ENCODE results near the gene AUTS2. TPM values are rescaled to one million over a fixed set of nuclear protein-coding genes. Genes with fewer than 3 reads are reported as not detected.

The AUTS2 gene
- polyA plus RNA-seq, 3 donors, result 0.08 to 0.35 TPM; not detected in 1

GRCh38 chr7:70092314-70093204 lies 494.3 kb downstream of the AUTS2 start:
- Histone ChIP-seq H3K9me3 (replicated peaks in 1 of 2; ENCODE audit: control insufficient read depth in 1 of 2, insufficient read depth in 1 of 2, low read length in 2 of 2) (no peaks in the 10 kb centered on the region), H3K79me2 (ENCODE audit: insufficient read depth, low read length) (no peaks in the 10 kb centered on the region), H2AFZ (ENCODE audit: insufficient read depth, low read depth, low read length, poor library complexity, severe bottlenecking) (no peak overlapping the region), H3K27ac (ENCODE audit: low read depth in 1 of 2, low read length in 2 of 2) (no peak overlapping the region), H3K4me3 (replicated peaks in 1 of 3; ENCODE audit: low read depth in 2 of 3, low read length in 3 of 3) (no peak overlapping the region), H3K27me3 (ENCODE audit: control insufficient read depth in 2 of 2, insufficient read depth in 2 of 2, low read length in 2 of 2) (no peaks in the 10 kb centered on the region), H3K4me1 (ENCODE audit: control insufficient read depth in 1 of 2, insufficient read depth in 2 of 2, low read length in 2 of 2) (no peaks in the 10 kb centered on the region), H4K20me1 (ENCODE audit: insufficient read depth, low read length) (no peaks in the 10 kb centered on the region), H3K9ac (ENCODE audit: insufficient read depth, low read length, poor library complexity, severe bottlenecking) (no peak overlapping the region), H3K36me3 (replicated peaks in 1 of 2; ENCODE audit: control insufficient read depth in 1 of 2, insufficient read depth in 2 of 2, low read length in 2 of 2) (no peaks in the 10 kb centered on the region), H3K4me2 (replicated peaks; ENCODE audit: extremely low read depth, low read length, poor library complexity, severe bottlenecking) (no peak overlapping the region)
- intact Hi-C loops (cut with micrococcal nuclease), result no loop called here
- Mint-ChIP-seq H3K4me3 (no peak overlapping the region), H3K4me1 (no peaks in the 10 kb centered on the region), H3K36me3 (peaks cover 1 to 2% of the 10 kb centered on the region in 2 donors), H3K27me3 (ENCODE audit: low read depth in 3 of 3) (peaks cover 0 to 1% (median 0%) of the 10 kb centered on the region in 3 donors), H3K9me3 (peaks cover 0 to 7% (median 2%) of the 10 kb centered on the region in 7 donors), H3K27ac (no peak overlapping the region)
- WGBS (ENCODE audit: insufficient coverage), result 100% methylated on average over 3 of the region's 12 CpGs
- TF ChIP-seq CTCF (IDR thresholded peaks at IDR 0.05), result no peak
- no peak for DNase-seq

DNA sequence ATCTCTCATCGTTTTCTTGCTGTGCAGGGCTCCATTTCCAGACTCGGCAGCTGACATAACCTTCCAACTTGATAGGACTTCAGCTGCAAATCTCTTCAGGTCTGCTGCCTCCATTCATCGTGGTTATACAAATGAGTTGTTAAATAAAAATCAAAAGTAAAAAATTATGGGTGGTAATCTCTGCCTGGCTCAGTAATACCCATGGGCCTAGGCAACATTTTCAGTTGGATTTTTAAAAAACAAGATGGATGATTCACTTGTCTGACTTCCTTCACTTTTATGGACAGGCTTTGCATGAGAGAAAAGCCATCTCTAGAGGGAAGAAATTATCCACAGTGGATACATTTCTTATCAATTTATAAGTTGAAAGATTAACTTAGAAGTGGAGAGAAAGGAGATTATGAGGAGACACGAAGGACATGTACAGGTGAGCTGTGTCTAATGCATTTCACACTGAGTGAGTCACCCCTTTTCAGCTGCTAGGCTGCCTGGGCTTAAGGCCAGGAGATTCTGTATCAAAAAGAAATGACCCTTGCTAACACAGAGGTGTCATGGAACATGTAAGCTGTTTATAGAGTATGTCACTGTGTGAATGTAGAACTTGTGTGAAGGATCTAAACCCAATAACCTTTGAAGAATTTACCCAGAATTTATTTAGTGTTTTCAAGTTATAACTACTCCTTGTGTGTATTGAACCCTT lies 495.1 kb downstream of the AUTS2 start:
- intact Hi-C loops (cut with micrococcal nuclease), result no loop called here
- Mint-ChIP-seq H3K4me3 (no peak overlapping the region), H3K4me1 (no peaks in the 10 kb centered on the region), H3K27ac (no peak overlapping the region), H3K9me3 (peaks cover 0 to 3% (median 2%) of the 10 kb centered on the region in 7 donors), H3K27me3 (ENCODE audit: low read depth in 3 of 3) (peaks cover 0 to under 1% (median 0%) of the 10 kb centered on the region in 3 donors), H3K36me3 (peaks cover 0 to under 1% of the 10 kb centered on the region in 2 donors)
- WGBS (ENCODE audit: insufficient coverage), result 100% methylated on average over 2 of the region's 4 CpGs
- no peak overlapping the region for H3K27ac ChIP-seq (ENCODE audit: low read depth in 1 of 2, low read length in 2 of 2)
- H3K9ac ChIP-seq (ENCODE audit: insufficient read depth, low read length, poor library complexity, severe bottlenecking), result no peak overlapping the region
- DNase-seq, result no peak
- H3K4me3 ChIP-seq (replicated peaks in 1 of 3; ENCODE audit: low read depth in 2 of 3, low read length in 3 of 3), result no peak overlapping the region
- no peak for TF ChIP-seq CTCF (IDR thresholded peaks at IDR 0.05)
- H3K79me2 ChIP-seq (ENCODE audit: insufficient read depth, low read length), result no peaks in the 10 kb centered on the region
- no peaks in the 10 kb centered on the region for H3K36me3 ChIP-seq (replicated peaks in 1 of 2; ENCODE audit: control insufficient read depth in 1 of 2, insufficient read depth in 2 of 2, low read length in 2 of 2)
- H3K27me3 ChIP-seq (ENCODE audit: control insufficient read depth in 2 of 2, insufficient read depth in 2 of 2, low read length in 2 of 2), result no peaks in the 10 kb centered on the region
- no peak overlapping the region for H2AFZ ChIP-seq (ENCODE audit: insufficient read depth, low read depth, low read length, poor library complexity, severe bottlenecking)
- no peak overlapping the region for H3K4me2 ChIP-seq (replicated peaks; ENCODE audit: extremely low read depth, low read length, poor library complexity, severe bottlenecking)
- no peaks in the 10 kb centered on the region for H3K4me1 ChIP-seq (ENCODE audit: control insufficient read depth in 1 of 2, insufficient read depth in 2 of 2, low read length in 2 of 2)
- no peaks in the 10 kb centered on the region for H3K9me3 ChIP-seq (replicated peaks in 1 of 2; ENCODE audit: control insufficient read depth in 1 of 2, insufficient read depth in 1 of 2, low read length in 2 of 2)
- H4K20me1 ChIP-seq (ENCODE audit: insufficient read depth, low read length), result no peaks in the 10 kb centered on the region

Measured in CD14-positive monocyte (primary cell).